GM13976 (cell line): ENCODE measurements around the gene PIK3R6.

Experiments used
- DNase-seq: peaks from one replicate; pipeline ENCODE4 v3.0.0; 2012; ENCODE audit warnings: low spot score
- CTCF ChIP-seq: IDR thresholded peaks from 2 replicates; pipeline ENCODE4 v1.5.1; 2012; ENCODE audit warnings: borderline replicate concordance, mild to moderate bottlenecking; ENCODE audit not compliant: insufficient read depth; ENCODE audit errors: extremely low read depth, missing control alignments, control extremely low read depth
- in situ Hi-C: fragments of 300-500 bp; cut with MboI; formaldehyde crosslinking; loops from one replicate; pipeline ENCODE4 v1.12.0; 2022; ENCODE audit warnings: low sequenced_read_pairs, mixed read lengths, inconsistent platforms; ENCODE audit not compliant: unreplicated experiment

PIK3R6 gene

GRCh38 chr17:8875957-8876356, 8.5 kb upstream of the PIK3R6 start:
- in situ Hi-C loops: no loop called here
- DNase-seq: no peak
- TF ChIP-seq CTCF: no peak

DNA sequence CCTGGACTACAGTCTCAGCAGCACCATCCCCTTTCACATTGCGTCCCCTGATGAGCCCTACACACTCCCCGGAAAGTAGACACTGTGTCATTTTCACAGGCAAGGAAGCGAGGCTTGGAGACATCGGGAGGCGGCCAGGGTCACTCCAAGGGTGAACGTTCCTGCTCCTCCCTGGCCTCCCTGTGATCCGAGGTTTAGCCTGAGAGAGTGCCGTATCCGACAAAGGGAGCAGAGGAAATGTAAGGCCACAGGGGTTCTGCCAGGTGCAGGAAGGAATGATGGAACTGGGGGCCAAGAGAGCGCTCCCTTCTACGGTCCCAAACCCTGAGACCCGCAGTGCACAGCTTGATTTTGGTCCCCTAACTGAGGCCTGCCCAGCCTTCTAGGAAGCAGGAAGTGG, 8.0 kb upstream of the PIK3R6 start:
- no peak for TF ChIP-seq CTCF

DNA sequence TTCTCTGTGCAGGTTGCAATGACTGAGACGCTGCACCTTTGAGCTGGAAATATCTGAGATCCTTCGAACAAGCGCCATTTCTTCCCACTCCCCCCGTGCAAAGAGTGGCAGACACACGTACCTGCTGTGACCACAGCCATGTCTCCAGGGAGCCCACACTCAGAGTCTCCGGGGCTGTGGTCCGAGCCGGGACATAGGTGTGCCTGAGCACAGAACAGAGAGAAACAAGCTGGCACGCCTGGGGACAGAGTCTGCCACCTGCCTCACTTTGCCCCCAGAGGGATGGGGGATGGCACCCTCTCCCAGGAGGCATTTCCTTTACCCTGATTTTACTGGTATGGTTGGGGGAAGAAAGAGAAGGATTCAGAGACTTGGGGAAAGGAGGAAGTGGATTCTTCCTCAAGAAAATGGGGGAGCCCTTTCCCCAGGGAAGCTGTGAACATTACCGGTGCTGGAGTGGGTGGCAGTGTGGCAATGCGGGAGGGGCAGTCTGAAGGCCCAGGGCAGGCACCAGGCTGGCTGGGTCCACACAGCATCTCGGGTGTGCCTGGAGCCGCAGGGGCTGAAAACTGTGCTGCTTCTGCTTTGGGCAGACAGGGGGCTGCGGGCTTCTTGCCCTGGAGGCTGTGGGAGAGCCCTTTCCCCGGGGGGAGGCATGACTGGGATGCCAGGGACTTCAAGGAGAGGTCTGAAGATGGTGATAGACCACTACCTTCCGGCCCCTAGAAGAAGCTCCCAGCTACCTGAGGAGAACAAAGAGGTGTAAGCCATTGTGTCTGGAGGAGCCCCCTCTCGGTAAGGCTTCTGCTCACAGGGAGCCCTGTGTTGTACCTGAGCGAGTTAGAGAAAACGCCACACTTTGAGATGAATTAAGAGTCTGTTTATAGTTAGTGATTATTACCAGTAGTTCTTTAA, 6.6 kb upstream of the PIK3R6 start:
- in situ Hi-C loops: no loop called here

More for the DNA sequence above, 8.0 kb upstream of the PIK3R6 start:
- no peak for DNase-seq
- in situ Hi-C loops: no loop called here

GRCh38 chr17:8872705-8873435, 5.4 kb upstream of the PIK3R6 start:
- in situ Hi-C loops: no loop called here
- DNase-seq: no peak
- no peak for TF ChIP-seq CTCF

More for the DNA sequence above, 6.6 kb upstream of the PIK3R6 start:
- TF ChIP-seq CTCF: no peak
- DNase-seq: no peak

DNA sequence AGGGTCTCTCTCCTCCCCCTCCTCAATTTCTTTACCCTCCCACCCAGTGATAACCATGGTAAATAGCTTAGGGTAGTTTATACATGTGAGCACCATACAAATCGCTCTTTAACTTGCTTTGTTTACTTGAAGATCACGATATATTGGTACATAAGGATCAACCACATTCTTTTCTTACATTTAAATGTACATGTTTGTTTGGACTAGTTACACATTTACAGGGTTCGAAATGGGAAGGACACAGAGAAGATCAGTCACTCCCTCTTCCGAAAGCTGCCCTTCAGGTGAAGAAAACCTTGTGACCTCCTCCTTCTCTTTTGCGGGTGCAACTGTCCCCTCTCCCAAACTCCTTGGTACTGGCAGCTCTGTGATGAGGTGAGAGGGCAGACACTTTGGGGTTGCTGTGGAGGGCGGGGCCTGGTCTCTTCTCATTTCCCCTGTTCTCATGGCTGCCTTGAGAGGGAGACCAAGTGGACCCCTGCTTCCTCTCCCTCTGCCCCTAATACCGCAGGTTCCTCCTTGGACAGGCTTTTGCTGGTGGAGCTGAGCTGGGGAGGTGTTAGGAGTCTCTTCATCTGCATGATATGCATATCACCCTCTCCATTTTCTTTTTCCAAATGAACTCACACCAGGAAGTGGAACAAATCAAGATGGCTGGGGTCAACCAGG, 4.7 kb upstream of the PIK3R6 start:
- TF ChIP-seq CTCF: no peak
- in situ Hi-C loops: no loop called here
- no peak for DNase-seq

DNA sequence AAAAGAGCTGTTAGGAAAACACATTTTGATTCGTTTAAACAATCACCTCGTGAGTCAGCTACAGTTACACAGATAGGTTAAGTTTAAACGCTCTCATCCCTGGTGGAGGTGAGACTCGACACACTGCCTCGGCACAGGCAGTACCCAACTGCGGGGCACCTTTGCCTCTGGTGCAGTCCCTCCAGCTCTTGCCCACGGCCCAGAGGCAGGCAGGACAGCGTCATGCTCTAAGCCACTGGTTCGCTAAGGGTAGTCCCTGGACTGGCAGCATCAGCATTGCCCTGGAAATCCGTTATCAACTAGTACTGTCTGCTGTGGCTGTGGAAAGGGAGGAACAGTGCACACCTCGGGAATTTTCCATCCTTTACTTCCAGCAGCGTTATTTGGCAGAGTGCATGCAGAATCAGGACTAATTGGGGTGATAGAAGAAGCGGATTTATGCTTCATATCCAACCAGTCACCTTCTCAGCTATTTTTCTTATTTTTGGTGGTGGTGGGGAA, 3.7 kb upstream of the PIK3R6 start:
- in situ Hi-C loops: no loop called here
- DNase-seq: no peak
- no peak for TF ChIP-seq CTCF
